Cardiac fibroblast (primary cell): Measurements from ENCODE around the gene DMRT3.

Experiments
- DNase-seq, 2 donors: peaks; one replicate each; pipeline versions ENCODE4 v3.0.0 to v3.0.0-alpha.2; 2010; ENCODE audit warnings: low read depth in 2 of 2
- H3K4me3 ChIP-seq, 2 donors: replicated peaks in 1 of 2; 1 replicate in 1 of 2; 2 replicates in 1 of 2; pipeline ENCODE4 v1.5.1; 2011; ENCODE audit warnings: low read depth in 2 of 2, low read length in 2 of 2, mild to moderate bottlenecking in 2 of 2, moderate library complexity in 1 of 2
- CTCF ChIP-seq: IDR thresholded peaks from one replicate; pipeline ENCODE4 v1.5.1; 2011; ENCODE audit warnings: low read depth, mild to moderate bottlenecking, low read length, inconsistent platforms

The DMRT3 gene

GRCh38 chr9:962023-962422 lies 14.4 kb upstream of the DMRT3 start:
- no peak for DNase-seq
- H3K4me3 ChIP-seq = no peak overlapping the region
- no peak for TF ChIP-seq CTCF

DNA sequence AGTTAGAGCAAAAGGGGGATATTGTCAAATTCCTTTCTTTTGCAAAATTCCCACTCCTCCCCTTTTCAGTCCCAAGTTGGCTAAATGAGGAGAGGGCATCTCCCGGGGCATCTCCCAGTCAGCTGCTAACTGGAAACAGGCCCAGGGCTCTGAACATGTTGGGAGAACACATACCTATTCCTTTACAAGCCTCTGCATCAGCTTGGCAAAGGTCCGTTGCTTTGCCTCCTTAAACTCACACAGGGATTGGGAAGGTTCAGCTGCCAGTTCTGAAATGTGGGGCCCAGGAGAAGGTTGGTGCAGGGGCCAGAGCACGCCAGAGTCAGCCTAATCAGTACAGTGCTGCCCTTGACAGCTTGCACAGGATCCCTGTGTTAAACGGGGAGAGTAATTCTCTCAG lies 11.0 kb upstream of the DMRT3 start:
- DNase-seq = no peak
- H3K4me3 ChIP-seq = no peak overlapping the region
- TF ChIP-seq CTCF = no peak

DNA sequence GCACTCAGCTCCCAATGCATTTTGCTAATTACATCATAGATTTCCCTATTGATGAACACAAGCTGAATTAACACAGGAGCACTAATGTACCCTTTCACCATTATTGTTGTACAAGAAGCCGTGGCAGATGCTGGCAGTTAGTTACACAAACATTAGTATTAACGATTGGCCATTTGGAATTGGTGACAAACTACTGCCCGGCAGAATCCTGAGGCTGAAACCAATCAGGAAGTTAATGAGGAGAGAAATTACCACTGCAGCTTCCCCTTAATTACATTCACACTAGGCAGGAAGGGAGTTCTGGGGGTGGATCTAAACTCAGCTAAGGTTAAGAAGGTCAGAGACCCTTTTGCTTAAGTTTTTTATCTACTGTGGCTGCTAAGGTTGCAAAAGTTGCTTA lies 9.6 kb upstream of the DMRT3 start:
- DNase-seq = no peak
- TF ChIP-seq CTCF = no peak
- no peak overlapping the region for H3K4me3 ChIP-seq

- no peak for TF ChIP-seq CTCF
- DNase-seq = no peak
- H3K4me3 ChIP-seq = no peak overlapping the region
These were observed 9.0 kb upstream of the DMRT3 start for GRCh38 chr9:967436-967835.

- no peak for TF ChIP-seq CTCF
- H3K4me3 ChIP-seq = no peak overlapping the region
- no peak for DNase-seq
These were observed 8.4 kb upstream of the DMRT3 start for GRCh38 chr9:967903-968641.

DNA sequence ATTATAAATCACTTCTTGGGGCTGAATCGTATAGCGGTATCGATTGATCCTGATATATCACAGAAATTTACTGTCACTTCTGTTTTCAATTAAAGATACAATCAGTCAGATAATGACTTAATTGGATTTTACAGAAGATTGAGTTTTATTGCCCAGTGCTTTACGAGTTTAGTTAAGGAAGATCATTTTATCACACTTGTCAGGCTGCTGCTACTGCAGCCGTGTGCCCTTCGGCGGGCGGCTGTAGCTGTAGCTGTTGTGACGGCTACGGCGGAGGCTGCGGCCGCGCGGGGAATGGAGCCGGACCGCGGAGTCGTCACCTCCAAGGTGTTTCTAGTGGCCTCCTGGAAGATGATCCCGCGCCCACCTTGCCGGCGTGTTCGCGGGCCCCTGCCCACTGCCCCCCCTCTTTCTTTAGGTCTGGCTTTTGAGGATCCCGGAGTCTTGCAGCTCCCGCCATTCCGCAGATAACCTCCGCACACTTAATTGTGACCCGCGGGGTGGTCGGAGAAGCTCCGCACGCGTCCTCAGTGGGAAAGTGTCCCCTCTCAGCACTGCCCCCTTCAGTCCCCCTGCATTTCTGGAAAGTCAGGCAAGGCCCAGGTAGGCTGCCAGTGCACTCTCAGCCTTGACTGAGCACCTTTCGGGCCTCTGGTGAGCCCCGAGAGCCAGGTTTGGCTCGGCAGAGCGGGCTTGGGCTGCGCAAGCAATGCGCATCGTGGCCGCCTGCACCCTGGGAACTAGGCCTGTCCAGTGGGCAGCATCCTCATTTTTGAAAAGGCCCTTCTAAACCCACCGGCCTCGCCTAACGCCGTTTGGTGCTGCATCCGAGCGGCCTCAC lies 6.9 kb upstream of the DMRT3 start:
- H3K4me3 ChIP-seq = no peak overlapping the region
- TF ChIP-seq CTCF = no peak
- no peak for DNase-seq
